Dedifferentiated amniotic fluid mesenchymal stem cell (primary cell): ENCODE data around the gene GGACT.
"Not testable (repeated sequence)": the region's sequence is repeated elsewhere in the genome, so short reads cannot be mapped to it uniquely, and the experiment has no call there.

Source experiments
- DNase-seq: peaks from one replicate; pipeline ENCODE4 v3.0.0-alpha.2; 2016; ENCODE audit errors: extremely low spot score

Gene GGACT

GRCh38 chr13:100600915-100601314, 12.3 kb upstream of the GGACT start:
- DNase-seq: no peak

GRCh38 chr13:100600461-100600860, 11.9 kb upstream of the GGACT start:
- no peak for DNase-seq

GRCh38 chr13:100597253-100597652, 8.7 kb upstream of the GGACT start:
- no peak for DNase-seq

GRCh38 chr13:100596516-100596915, 7.9 kb upstream of the GGACT start:
- no peak for DNase-seq

GRCh38 chr13:100594731-100595130, 6.1 kb upstream of the GGACT start:
- no peak for DNase-seq

- no peak for DNase-seq
These were observed 5.7 kb upstream of the GGACT start for GRCh38 chr13:100594255-100594654.

GRCh38 chr13:100589178-100589725, 663 bp upstream of the GGACT start:
- DNase-seq: no peak

GRCh38 chr13:100584896-100585295, 3.7 kb downstream of the GGACT start:
- no peak for DNase-seq

- DNase-seq: no peak
These were observed 7.1 kb downstream of the GGACT start for GRCh38 chr13:100581504-100581903.

- no peak for DNase-seq
These were observed 7.6 kb downstream of the GGACT start for GRCh38 chr13:100581030-100581429.

- no peak for DNase-seq
These were observed 8.5 kb downstream of the GGACT start for GRCh38 chr13:100580045-100580444.

GRCh38 chr13:100577239-100577638, 11.3 kb downstream of the GGACT start:
- DNase-seq: not testable (repeated sequence)

- DNase-seq: no peak
These were observed 15.5 kb downstream of the GGACT start for GRCh38 chr13:100573121-100573520.

GRCh38 chr13:100566543-100566942, 22.0 kb downstream of the GGACT start:
- no peak for DNase-seq

GRCh38 chr13:100565286-100565685, 23.3 kb downstream of the GGACT start:
- DNase-seq: no peak

GRCh38 chr13:100564444-100565223, 24.0 kb downstream of the GGACT start:
- DNase-seq: no peak

GRCh38 chr13:100563779-100564178, 24.8 kb downstream of the GGACT start:
- no peak for DNase-seq

GRCh38 chr13:100561599-100562204, 26.9 kb downstream of the GGACT start:
- no peak for DNase-seq

- DNase-seq: no peak
These were observed 27.5 kb downstream of the GGACT start for GRCh38 chr13:100561158-100561499.

GRCh38 chr13:100560498-100561157, 28.0 kb downstream of the GGACT start:
- no peak for DNase-seq

GRCh38 chr13:100559886-100560285, 28.7 kb downstream of the GGACT start:
- no peak for DNase-seq

- no peak for DNase-seq
These were observed 35.8 kb downstream of the GGACT start for GRCh38 chr13:100552755-100553154.

GRCh38 chr13:100549316-100549715, 39.3 kb downstream of the GGACT start:
- no peak for DNase-seq
